Right hindlimb (tissue), 1 donor: ENCODE measurements around the gene FGF21.
"Not testable (repeated sequence)": the region's sequence is repeated elsewhere in the genome, so short reads cannot be mapped to it uniquely, and the experiment has no call there.

Source experiments
- DNase-seq: peaks from one replicate; pipeline ENCODE4 v3.0.0-alpha.2; 2018

The FGF21 gene

GRCh38 chr19:48752496-48753365 lies 2.6 kb upstream of the FGF21 start, which contains the start of gene FUT1:
Gene FUT1, minus strand, starts transcription at chr19:48752641. Its CDS starts 1,360 bp downstream, at chr19:48751281.
- peak; percentile 56 for DNase-seq

GRCh38 chr19:48755787-48756186 lies 463 bp downstream of the FGF21 start:
- no peak for DNase-seq

DNA sequence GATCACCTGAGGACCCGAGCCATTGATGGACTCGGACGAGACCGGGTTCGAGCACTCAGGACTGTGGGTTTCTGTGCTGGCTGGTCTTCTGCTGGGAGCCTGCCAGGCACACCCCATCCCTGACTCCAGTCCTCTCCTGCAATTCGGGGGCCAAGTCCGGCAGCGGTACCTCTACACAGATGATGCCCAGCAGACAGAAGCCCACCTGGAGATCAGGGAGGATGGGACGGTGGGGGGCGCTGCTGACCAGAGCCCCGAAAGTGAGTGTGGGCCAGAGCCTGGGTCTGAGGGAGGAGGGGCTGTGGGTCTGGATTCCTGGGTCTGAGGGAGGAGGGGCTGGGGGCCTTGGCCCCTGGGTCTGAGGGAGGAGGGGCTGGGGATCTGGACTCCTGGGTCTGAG lies 888 bp downstream of the FGF21 start:
- no peak for DNase-seq

DNA sequence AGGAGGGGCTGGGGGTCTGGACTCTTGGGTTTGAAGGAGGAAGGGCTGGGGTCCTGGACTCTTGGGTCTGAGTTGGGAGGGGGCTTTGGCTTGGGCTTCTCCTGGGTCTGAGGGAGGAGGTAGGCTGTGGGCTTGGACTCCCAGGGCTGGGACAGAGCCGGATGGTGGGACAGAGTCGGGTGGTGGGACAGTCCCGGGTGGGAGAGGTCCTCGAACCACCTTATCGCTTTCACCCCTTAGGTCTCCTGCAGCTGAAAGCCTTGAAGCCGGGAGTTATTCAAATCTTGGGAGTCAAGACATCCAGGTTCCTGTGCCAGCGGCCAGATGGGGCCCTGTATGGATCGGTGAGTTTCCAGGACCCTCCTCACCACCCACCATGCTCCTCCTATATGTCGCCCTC lies 1.4 kb downstream of the FGF21 start:
- DNase-seq: no peak

GRCh38 chr19:48757089-48757675 lies 1.9 kb downstream of the FGF21 start:
- DNase-seq: no peak

- DNase-seq: no peak
These were observed 2.4 kb downstream of the FGF21 start for GRCh38 chr19:48757741-48758144.

- no peak for DNase-seq
These were observed 5.3 kb downstream of the FGF21 start for GRCh38 chr19:48760504-48761205.

DNA sequence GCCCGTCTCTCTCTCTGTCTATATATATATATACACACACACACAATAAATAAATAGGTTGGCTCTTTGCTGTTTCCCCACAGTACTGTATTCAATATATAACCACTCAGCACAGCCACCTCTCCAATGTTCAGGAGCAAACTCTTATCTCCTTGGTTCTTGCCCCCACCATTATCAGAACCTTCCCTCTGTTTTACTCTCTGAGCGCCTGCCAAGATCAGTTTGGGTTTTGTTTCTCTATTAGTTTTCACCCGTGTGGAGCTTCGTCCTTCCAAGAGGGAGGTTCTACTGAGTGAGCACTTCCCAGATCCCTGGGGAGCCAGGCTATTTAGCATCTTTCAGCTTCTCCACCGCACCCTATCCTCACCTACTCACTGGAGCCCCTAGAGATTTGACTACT lies 10.5 kb downstream of the FGF21 start:
- not testable (repeated sequence) for DNase-seq

GRCh38 chr19:48768171-48768753 lies 12.9 kb downstream of the FGF21 start:
- not testable (repeated sequence) for DNase-seq

GRCh38 chr19:48768994-48769713 lies 13.8 kb downstream of the FGF21 start:
- DNase-seq: no peak

GRCh38 chr19:48770266-48770665 lies 14.9 kb downstream of the FGF21 start:
- DNase-seq: no peak

- DNase-seq: no peak
These were observed 15.6 kb downstream of the FGF21 start for GRCh38 chr19:48770734-48771472.

- DNase-seq: no peak
These were observed 17.2 kb downstream of the FGF21 start for GRCh38 chr19:48772503-48772953.

DNA sequence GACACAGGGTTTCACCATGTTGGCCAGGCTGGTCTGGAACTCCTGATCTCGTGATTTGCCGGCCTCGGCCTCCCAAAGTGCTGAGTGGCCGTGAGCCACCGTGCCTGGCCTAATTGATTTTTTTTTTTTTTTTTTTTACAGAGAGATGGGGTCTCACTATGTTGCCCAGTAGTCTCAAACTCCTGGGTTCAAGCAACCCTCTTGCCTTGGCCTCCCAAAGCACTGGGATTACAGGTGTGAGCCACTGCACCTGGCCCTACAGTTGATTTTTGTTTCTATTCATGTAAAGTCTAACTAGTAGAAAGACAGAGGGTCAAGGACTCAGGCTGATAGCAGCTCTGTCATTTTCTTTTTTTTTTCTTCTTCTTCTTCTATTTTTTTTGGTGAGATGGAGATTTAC lies 21.8 kb downstream of the FGF21 start:
- no peak for DNase-seq

DNA sequence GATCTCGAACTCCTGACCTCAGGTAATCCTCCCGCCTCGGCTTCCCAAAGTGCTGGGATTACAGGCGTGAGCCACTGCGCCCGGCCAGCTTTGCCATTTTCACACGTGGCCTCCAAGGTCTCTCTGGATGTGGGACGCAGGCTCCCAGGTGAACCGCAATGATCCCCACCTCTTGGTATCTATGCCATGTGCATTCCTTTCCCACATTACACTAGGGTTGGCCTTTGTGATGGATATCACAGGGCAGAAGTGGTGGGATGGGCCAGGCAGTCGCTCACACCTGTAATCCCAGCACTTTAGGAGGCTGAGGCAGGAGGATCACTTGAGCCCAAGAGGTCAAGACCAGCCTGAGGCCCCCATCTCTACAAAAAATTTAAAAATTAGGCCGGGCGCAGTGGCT lies 22.4 kb downstream of the FGF21 start:
- DNase-seq: no peak

- no peak for DNase-seq
These were observed 24.3 kb downstream of the FGF21 start for GRCh38 chr19:48779636-48780035.

DNA sequence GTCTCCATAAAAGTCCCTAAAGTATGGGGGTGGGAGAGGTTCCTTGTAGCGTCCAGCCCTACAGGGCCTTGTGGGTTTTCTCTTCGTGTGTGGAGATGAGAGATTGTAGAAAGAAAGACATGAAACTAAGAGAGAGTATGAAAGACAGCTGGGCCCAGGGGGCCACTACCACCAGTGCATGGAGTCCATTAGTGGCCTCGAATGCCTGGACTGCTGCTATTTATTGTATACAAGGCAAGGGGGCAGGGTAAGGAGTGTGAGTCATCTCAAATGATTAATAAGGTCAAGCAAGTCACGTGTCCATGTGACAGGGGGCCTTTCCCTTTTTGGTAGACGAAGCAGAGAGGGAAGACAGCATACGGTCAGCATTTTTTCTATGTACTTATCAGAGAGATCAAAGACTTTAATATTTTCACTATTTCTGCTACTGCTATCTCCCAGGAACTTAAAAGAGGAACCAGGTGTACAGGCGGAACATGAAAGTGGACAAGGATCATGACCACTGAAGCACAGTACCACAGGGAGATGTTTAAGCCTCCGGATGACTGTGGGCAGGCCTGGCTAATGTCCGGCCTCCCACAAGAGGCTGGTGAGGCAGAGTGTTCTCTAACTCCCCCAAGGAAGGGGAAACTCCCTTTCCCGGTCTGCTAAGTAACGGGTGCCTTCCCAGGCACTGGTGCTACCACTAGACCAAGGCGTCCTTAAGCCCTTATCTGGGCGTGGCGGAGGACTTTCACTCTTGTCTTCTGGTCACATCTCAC lies 25.5 kb downstream of the FGF21 start:
- DNase-seq: no peak

- no peak for DNase-seq
These were observed 29.2 kb downstream of the FGF21 start for GRCh38 chr19:48784527-48784926.

GRCh38 chr19:48786422-48786821 lies 31.1 kb downstream of the FGF21 start:
- not testable (repeated sequence) for DNase-seq

DNA sequence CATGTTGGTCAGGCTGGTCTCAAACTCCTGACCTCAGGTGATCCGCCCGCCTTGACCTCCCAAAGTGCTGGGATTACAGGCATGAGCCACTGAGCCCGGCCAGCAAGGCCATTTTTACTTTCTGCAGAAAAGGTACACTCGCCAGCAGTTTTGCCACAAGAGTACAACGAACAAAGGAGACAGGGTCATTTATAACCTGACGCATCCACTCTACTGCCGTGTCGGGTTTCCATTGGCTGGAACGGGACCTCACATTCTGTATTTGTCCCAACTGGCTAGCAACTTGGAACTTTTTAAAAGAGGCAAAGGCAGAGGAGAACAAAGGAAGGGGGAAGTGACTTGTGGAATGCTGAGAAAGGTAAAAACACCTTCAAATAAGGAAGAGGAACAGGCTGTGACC lies 32.0 kb downstream of the FGF21 start:
- DNase-seq: not testable (repeated sequence)

GRCh38 chr19:48793271-48793670 lies 37.9 kb downstream of the FGF21 start:
- DNase-seq: no peak
